ENCODE data around the gene THADA.
"Not testable (repeated sequence)": the region's sequence is repeated elsewhere in the genome, so short reads cannot be mapped to it uniquely, and the experiment has no call there.

Gene THADA

GRCh38 chr2:43289331-43289730 is 306.5 kb downstream of the THADA start:
- DNase-seq, result no peak

GRCh38 chr2:43288417-43289305 is 307.2 kb downstream of the THADA start:
- no peak for DNase-seq

DNA sequence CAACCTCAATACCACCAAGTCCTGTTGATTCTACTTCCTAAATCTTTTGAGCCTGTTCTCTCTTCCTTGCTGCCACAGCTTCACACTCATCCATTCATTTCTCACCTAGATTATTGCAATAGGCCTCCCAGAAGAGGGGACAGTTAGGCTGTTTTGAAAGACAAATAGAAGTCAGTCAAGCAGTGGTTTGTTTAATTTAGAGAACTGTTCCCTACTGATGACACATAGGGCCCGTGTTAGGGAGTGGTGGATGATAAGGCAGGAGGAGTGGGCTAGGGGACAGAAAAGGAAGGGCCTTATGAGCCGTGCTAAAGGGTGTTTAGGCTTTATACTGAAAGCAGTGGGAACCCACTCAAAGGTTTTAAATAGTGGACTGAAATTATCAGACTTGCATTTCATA is 309.9 kb downstream of the THADA start:
- DNase-seq, result no peak

GRCh38 chr2:43284967-43285366 is 310.9 kb downstream of the THADA start:
- DNase-seq, result no peak

- DNase-seq, result not testable (repeated sequence)
These were observed 311.5 kb downstream of the THADA start for GRCh38 chr2:43284347-43284746.

DNA sequence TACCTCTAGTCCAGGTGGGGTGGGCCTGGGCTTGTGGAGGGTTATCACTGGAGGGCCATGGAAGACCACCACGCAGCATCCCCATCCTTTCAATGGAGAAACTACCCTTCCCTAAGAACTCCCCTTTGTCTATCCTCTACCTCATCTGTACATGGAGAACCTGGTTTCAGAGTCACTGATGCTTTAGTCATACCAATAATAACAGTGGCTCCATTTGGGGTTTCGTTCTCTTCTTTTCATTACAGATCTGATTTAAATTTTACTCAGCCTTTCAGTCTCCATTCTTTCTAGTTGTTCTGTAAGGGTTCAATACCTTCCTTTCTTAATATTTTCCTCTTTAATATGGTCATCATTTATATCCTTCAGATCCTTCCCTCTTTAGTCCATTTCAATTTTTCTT is 314.8 kb downstream of the THADA start:
- DNase-seq, result no peak

GRCh38 chr2:43279317-43279840 is 316.5 kb downstream of the THADA start:
- no peak for DNase-seq

GRCh38 chr2:43278564-43279220 is 317.1 kb downstream of the THADA start:
- DNase-seq, result no peak

DNA sequence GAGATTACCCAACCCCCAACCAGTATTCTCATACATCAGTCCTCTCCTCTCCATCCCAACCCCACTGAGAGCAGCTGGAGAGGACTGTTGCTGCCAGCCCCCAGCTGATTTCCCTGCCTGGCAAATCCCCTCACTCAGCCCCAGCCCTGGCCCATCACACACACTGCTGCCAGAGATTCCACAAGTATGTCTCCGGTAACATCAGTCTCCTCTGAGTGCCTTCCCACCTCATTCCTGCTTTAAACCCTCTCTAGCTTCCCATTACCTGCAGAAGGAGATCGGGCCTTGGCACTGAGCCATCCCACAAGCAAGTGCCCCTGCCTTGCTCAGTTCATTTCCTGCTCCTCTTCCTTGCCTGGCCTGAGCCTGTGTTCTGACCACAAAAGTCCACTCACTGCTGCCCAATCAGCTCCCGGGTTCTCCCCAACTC is 318.9 kb downstream of the THADA start:
- DNase-seq, result no peak

GRCh38 chr2:43276266-43276941 is 319.4 kb downstream of the THADA start:
- no peak for DNase-seq

- DNase-seq, result no peak
These were observed 321.1 kb downstream of the THADA start for GRCh38 chr2:43274721-43275120.

- no peak for DNase-seq
These were observed 321.8 kb downstream of the THADA start for GRCh38 chr2:43274055-43274454.

- DNase-seq, result no peak
These were observed 322.3 kb downstream of the THADA start for GRCh38 chr2:43273529-43273928.

- no peak for DNase-seq
These were observed 324.8 kb downstream of the THADA start for GRCh38 chr2:43270930-43271615.

DNA sequence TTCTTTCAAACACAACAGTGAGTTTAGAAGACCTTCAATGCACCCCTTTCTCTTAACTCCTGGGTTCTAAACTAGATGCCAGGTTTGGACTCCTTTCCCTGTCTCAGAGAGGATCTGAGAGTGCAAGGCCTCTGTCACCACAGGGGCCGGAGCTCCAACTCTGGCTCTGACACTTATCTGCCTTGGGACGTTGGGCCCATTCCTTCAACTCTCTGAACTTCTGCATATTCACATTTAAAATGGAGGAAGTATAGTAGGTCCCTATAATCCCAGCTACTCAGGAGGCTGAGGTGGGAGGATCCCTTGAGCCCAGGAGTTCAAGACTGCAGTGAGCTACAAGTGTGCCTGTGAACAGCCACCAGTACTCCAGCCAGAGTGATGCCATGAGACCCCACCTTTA is 325.4 kb downstream of the THADA start:
- DNase-seq, result no peak

GRCh38 chr2:43269706-43270105 is 326.1 kb downstream of the THADA start:
- DNase-seq, result no peak

DNA sequence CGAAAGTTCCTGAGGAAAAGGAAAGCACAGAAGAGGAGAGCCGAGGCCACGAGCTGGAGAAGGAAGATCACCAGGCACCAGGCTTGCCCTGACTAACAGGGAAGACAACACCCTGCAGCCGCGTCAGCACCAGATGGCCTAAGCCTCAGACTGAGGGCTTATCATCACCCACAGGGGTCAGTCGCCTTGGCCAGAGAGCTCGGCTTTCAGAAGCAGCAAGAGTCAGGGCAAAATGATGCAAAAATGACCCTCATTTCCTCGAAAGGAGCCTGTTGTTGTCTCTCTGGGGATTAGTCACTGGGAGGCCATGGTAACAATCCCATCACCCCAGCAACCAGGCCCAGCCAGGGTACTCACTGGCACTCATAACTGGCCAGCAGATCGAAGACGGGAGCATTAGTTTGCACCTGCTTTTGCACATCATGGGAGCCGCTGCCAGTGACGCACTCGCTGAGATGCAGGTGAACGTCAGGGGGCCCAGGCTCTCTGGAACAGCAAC is 326.7 kb downstream of the THADA start:
- DNase-seq, result no peak

DNA sequence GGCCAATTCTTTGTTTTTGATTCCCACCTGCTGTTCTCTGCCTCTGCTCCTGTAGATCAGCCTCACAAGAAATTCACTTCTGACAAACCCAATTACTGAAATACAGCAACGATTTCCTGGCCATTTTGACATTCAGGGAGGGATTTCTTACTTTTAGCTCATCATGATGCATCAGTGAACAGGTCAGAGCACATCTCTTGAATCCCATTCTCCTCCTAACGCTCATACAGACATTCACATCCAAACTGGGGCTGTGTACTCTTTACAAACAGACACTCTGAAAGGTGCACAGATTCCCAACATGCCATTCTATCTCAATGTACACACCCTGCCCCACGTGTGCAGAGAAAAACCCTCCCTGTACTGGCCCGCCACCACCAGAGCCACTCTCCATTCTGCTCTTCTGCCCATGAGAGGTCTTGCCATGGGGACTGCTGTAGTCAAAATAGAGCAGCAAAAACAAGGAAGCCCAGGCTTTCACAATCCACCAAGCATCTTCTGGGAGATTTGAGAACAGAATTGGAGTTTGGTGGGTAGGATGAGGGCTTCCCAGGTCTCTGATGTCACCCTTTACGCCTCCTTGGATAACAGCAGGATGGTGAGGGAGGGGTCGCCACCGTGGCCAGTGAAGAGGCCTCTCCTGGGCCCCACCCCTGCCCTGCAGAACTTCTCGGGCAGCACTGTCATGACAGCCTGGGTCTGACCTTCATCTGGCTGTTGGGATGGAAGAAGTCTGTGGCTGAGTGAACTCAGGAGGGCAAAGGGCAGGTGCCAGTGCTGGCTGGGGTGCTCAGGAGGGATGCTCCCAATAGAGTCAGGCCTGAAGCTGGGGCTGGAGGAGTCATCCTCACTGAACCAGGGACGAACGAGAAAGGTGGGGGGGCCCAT is 327.5 kb downstream of the THADA start:
- DNase-seq, result no peak

DNA sequence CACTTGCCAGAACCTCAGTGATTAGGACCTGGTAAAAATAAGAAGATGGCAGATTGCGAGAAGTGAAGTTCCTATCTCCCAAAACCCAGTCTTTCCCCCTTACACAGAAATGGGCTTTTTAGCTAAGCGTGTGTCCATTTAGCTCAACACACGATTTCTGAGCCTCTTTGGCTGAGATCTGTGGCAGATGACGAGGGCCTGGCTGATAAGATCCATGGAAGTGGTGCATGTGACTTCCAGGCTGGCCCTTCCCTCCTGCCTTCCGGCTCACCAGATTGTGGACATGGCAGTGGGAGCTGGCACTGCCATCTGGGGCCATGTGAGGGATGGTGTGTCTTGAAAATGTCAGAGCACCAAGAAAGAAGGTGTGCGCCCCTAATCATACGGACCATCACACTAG is 328.5 kb downstream of the THADA start:
- peak in 1 of 2 experiments; percentile 6 for DNase-seq

DNA sequence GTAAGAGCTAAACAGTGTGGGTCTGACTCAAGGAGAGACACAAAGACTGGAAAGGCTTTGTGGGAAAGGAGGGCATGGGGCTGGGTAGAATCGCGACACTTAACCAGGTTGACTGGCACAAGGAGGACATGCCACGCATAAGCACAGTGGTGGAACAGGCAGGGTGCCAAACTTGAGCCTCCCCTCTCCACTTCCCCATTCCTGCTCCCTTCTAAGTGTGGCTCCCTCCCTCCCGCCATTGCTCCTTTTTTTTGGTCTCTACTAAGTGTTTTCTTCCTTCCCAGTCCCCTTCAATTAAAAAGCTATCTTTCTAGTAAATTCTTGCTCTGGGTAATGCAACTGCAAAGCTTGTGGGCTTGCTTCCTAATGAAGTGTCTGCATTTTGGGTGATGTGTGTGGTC is 329.1 kb downstream of the THADA start:
- no peak for DNase-seq

GRCh38 chr2:43265421-43265820 is 330.4 kb downstream of the THADA start:
- no peak for DNase-seq

- DNase-seq, result no peak
These were observed 330.8 kb downstream of the THADA start for GRCh38 chr2:43265001-43265400.
